ENCODE results near the gene SLC35A5. TPM values are rescaled to one million over a fixed set of nuclear protein-coding genes. Genes with fewer than 3 reads are reported as not detected.
A peak's percentile ranks its signal among the peaks of the same experiment; 100 is the strongest.

The SLC35A5 gene
- total and polyA plus RNA-seq, 2 of the 8 experiments (the other 6 are each of a cell fraction or from before 2014, with no cell fraction given) = 36.5 to 38.6 TPM

- no peak overlapping the region for H2AK5ac ChIP-seq (ENCODE audit: low read depth, low read length)
- H3K27ac ChIP-seq (ENCODE audit: low read depth, low read length) = no peak overlapping the region
- H2BK5ac ChIP-seq (ENCODE audit: low read depth, low read length) = no peak overlapping the region
- no peak overlapping the region for H2BK12ac ChIP-seq (ENCODE audit: low read depth, low read length)
- TF ChIP-seq ZNF274 (IDR thresholded peaks at IDR 0.05; ENCODE audit: borderline replicate concordance, extremely low read depth, low read length) = no peak
- TF ChIP-seq CEBPB (IDR thresholded peaks at IDR 0.05; ENCODE audit: low read depth, low read length) = no peak
- no peak overlapping the region for H2BK120ac ChIP-seq (replicated peaks; ENCODE audit: low read depth, low read length)
- H3K79me2 ChIP-seq (ENCODE audit: control insufficient read depth in 1 of 2, insufficient read depth in 2 of 2, low read length in 2 of 2) = no peaks in the 10 kb centered on the region
- no peaks in the 10 kb centered on the region for H3K9me3 ChIP-seq (ENCODE audit: insufficient read depth in 2 of 2, low read depth in 1 of 2, low read length in 1 of 2)
- H3K23me2 ChIP-seq (ENCODE audit: low read depth, low read length) = no peaks in the 10 kb centered on the region
- no peak overlapping the region for H2BK20ac ChIP-seq (ENCODE audit: low read length)
- H2BK15ac ChIP-seq (ENCODE audit: low read length) = no peak overlapping the region
- 92% methylated on average over 5 of the region's 5 CpGs; no CpG with 5 or more reads in 1 of the 2 experiments for WGBS, 2 experiments (ENCODE audit: extremely low coverage in 1 of 2, insufficient coverage in 1 of 2, insufficient read length in 1 of 2, insufficient replicate concordance in 2 of 2, low coverage in 1 of 2, low lambda C conversion rate in 2 of 2, missing lambda C conversion rate in 1 of 2)
- CTCF ChIA-PET (ENCODE audit: partially characterized antibody) = interaction anchor here (0.5 to 1.4 kb wide), 8 partner anchors 16 to 424 kb away, joined by 3 to 6 read pairs (median 3); no protein-coding TSS in a partner anchor
- no peak overlapping the region for H3K4ac ChIP-seq (replicated peaks; ENCODE audit: insufficient read length, low read depth, low read length)
- peak overlapping the region; percentile 37 for H2AFZ ChIP-seq (ENCODE audit: low read length)
- H4K8ac ChIP-seq (ENCODE audit: extremely low read depth, insufficient read depth, low read length) = no peak overlapping the region; the same call in 1 of the 2 replicates
- H4K5ac ChIP-seq (ENCODE audit: insufficient read length, low read depth, low read length) = no peak overlapping the region
- no peaks in the 10 kb centered on the region for H3K36me3 ChIP-seq (ENCODE audit: control insufficient read depth in 2 of 4, insufficient read depth in 4 of 4, low read length in 3 of 4)
- no peak overlapping the region for H3K56ac ChIP-seq (replicated peaks; ENCODE audit: insufficient read length, low read depth, low read length)
- DNase-seq (ENCODE audit: low read depth in 1 of 2, low spot score in 2 of 2) (no peak), FAIRE-seq (no peak)
- peaks cover 0 to 3% (median 0%) of the 10 kb centered on the region in 4 experiments; a peak in 2 of 7 replicates for H3K4me1 ChIP-seq (replicated peaks in 1 of 4; ENCODE audit: control insufficient read depth in 3 of 4, insufficient read depth in 4 of 4, low read length in 3 of 4)
- POLR2A ChIA-PET (ENCODE audit: partially characterized antibody) = interaction anchor here (0.8 to 2.5 kb wide), 5 partner anchors 9 to 30 kb away, joined by 3 to 8 read pairs (median 3); no protein-coding TSS in a partner anchor
- H3K4me3 ChIP-seq (ENCODE audit: extremely low read depth in 1 of 4, insufficient read depth in 2 of 4, low read depth in 3 of 4, low read length in 4 of 4) = no peak overlapping the region
- no peak overlapping the region for H3K9ac ChIP-seq (replicated peaks in 1 of 4; ENCODE audit: extremely low read depth in 1 of 4, low read depth in 3 of 4, low read length in 3 of 4)
- peak overlapping the region; percentile 34 for H3K23ac ChIP-seq (ENCODE audit: insufficient read length)
- H3K27me3 ChIP-seq (replicated peaks in 1 of 4; ENCODE audit: control insufficient read depth in 3 of 4, extremely low read depth in 1 of 4, insufficient read depth in 3 of 4, low read length in 3 of 4) = no peaks in the 10 kb centered on the region
- H3K4me2 ChIP-seq (ENCODE audit: insufficient read depth in 1 of 2, low read depth in 2 of 2, low read length in 2 of 2) = no peak overlapping the region
- peak overlapping the region; percentile 26 for H3K14ac ChIP-seq (ENCODE audit: insufficient read length)
- H4K20me1 ChIP-seq (replicated peaks in 1 of 2; ENCODE audit: control insufficient read depth in 1 of 2, insufficient read depth in 2 of 2, low read length in 2 of 2) = no peaks in the 10 kb centered on the region
- no peak overlapping the region for H4K91ac ChIP-seq (replicated peaks; ENCODE audit: insufficient read length, low read length)
- H3K18ac ChIP-seq (ENCODE audit: extremely low read depth, low read length) = no peak overlapping the region
- H3K79me1 ChIP-seq (ENCODE audit: low read depth, low read length) = no peaks in the 10 kb centered on the region
Measured at GRCh38 chr3:112611752-112612515, 50.1 kb downstream of the SLC35A5 start.
